Keratinocyte (primary cell): ENCODE measurements around the gene ZC3HAV1L. TPM values are rescaled to one million over a fixed set of nuclear protein-coding genes. Genes with fewer than 3 reads are reported as not detected.

Experiments
- DNase-seq: peaks from one replicate; pipeline ENCODE4 v3.0.0-alpha.2; 2011; ENCODE audit warnings: low read depth, missing footprints, low spot score
- FAIRE-seq: peaks from 2 replicates; lab custom pipeline; 2011; peaks lifted over from hg19 to GRCh38; lab: Jason Lieb, UNC
- H2AFZ ChIP-seq: 2 replicates; pipeline ENCODE4 v1.6.0; 2012; ENCODE audit warnings: low read length, control low read depth, inconsistent platforms; ENCODE audit not compliant: control insufficient read depth
- H3K27ac ChIP-seq: 2 replicates; pipeline ENCODE4 v1.5.1; 2011; ENCODE audit warnings: low read length; ENCODE audit not compliant: control insufficient read depth, insufficient read depth
- H3K27me3 ChIP-seq: 3 replicates; pipeline ENCODE4 v1.6.0; 2011; ENCODE audit warnings: low read length; ENCODE audit not compliant: control insufficient read depth, insufficient read depth; ENCODE audit errors: extremely low read depth
- H3K36me3 ChIP-seq, 2 experiments: 2 replicates in 1 of 2; 3 replicates in 1 of 2; pipeline ENCODE4 v1.5.1; 2011; ENCODE audit warnings: low read length in 2 of 2, mild to moderate bottlenecking in 1 of 2; ENCODE audit not compliant: control insufficient read depth in 2 of 2, insufficient read depth in 2 of 2; ENCODE audit errors: extremely low read depth in 1 of 2
- H3K4me1 ChIP-seq: 3 replicates; pipeline ENCODE4 v1.5.1; 2011; ENCODE audit warnings: low read length; ENCODE audit not compliant: control insufficient read depth, insufficient read depth; ENCODE audit errors: extremely low read depth
- H3K4me2 ChIP-seq: 3 replicates; pipeline ENCODE4 v1.6.0; 2011; ENCODE audit warnings: low read depth, low read length; ENCODE audit not compliant: control insufficient read depth, insufficient read depth; ENCODE audit errors: extremely low read depth
- H3K4me3 ChIP-seq, 3 experiments: fragments of 200-600 bp in 1 of 3; sonication (generic) in 1 of 3; 2 replicates in 2 of 3; 3 replicates in 1 of 3; pipeline ENCODE4 v1.5.1; 2011 to 2016; ENCODE audit warnings: low read length in 3 of 3, mild to moderate bottlenecking in 3 of 3, control low read depth in 2 of 3, inconsistent platforms in 1 of 3, low read depth in 1 of 3, mixed read lengths in 1 of 3, mixed run types in 1 of 3, moderate library complexity in 1 of 3; ENCODE audit not compliant: control insufficient read depth in 2 of 3, insufficient read depth in 2 of 3; ENCODE audit errors: extremely low read depth in 1 of 3
- H3K79me2 ChIP-seq: 2 replicates; pipeline ENCODE4 v1.6.0; 2012; ENCODE audit warnings: low read length; ENCODE audit not compliant: control insufficient read depth, insufficient read depth
- H3K9ac ChIP-seq: 3 replicates; pipeline ENCODE4 v1.6.0; 2011; ENCODE audit warnings: low read length; ENCODE audit not compliant: control insufficient read depth, insufficient read depth; ENCODE audit errors: extremely low read depth
- H3K9me1 ChIP-seq: 3 replicates; pipeline ENCODE4 v1.6.0; 2011; ENCODE audit warnings: low read length; ENCODE audit not compliant: control insufficient read depth, insufficient read depth; ENCODE audit errors: extremely low read depth
- H3K9me3 ChIP-seq: 2 replicates; pipeline ENCODE4 v1.5.1; 2012; ENCODE audit warnings: low read depth, low read length; ENCODE audit not compliant: control insufficient read depth
- H4K20me1 ChIP-seq: 3 replicates; pipeline ENCODE4 v1.6.0; 2011; ENCODE audit warnings: low read length; ENCODE audit not compliant: control insufficient read depth, insufficient read depth; ENCODE audit errors: extremely low read depth
- CTCF ChIP-seq, 3 experiments: IDR thresholded peaks in 1 of 3; conservative IDR thresholded peaks in 1 of 3; optimal IDR thresholded peaks in 1 of 3; 2 replicates in 2 of 3; 3 replicates in 1 of 3; pipeline versions ENCODE3 to v1.5.1; 2011; ENCODE audit warnings: low read length in 3 of 3, mild to moderate bottlenecking in 3 of 3, moderate library complexity in 2 of 3, control low read depth in 1 of 3, inconsistent platforms in 1 of 3; ENCODE audit not compliant: insufficient read depth in 2 of 3; ENCODE audit errors: extremely low read depth in 1 of 3
- EZH2 ChIP-seq: IDR thresholded peaks from one replicate; pipeline ENCODE4 v1.6.1; 2012; ENCODE audit warnings: inconsistent platforms, mild to moderate bottlenecking, low read length, moderate library complexity
- dilution Hi-C: fragments of 300-500 bp; cut with MboI; formaldehyde crosslinking; loops from one replicate; pipeline ENCODE4 v1.7.0; 2020; ENCODE audit warnings: low sequenced_read_pairs; ENCODE audit not compliant: extremely low pct_ligation_motif_present
- polyA plus RNA-seq, 5 experiments: library from polyadenylated mRNA; depleted of rRNA in 3 of 5; stranded (reverse) in 3 of 5; stranded (forward) in 1 of 5; unstranded in 1 of 5; fragments of >200 nt; gene quantifications; 1 replicate in 1 of 5; 2 replicates in 3 of 5; 3 replicates in 1 of 5; pipeline versions ENCODE4 v1.2.1 to v1.2.3, GENCODE V29; 2011 to 2012; ENCODE audit warnings: missing spikeins in 2 of 5, low read depth in 1 of 5, low replicate concordance in 1 of 5

The ZC3HAV1L gene
- polyA plus RNA-seq, 1 donor (not counting 4 experiments of a cell fraction or from before 2014, with no cell fraction given): 7.9 TPM

GRCh38 chr7:139060695-139061237, 24.9 kb upstream of the ZC3HAV1L start:
- TF ChIP-seq CTCF (optimal IDR thresholded peaks at IDR 0.05 in 1 of 3, IDR thresholded peaks at IDR 0.05 in 1 of 3, conservative IDR thresholded peaks at IDR 0.05 in 1 of 3; ENCODE audit: extremely low read depth in 1 of 3, insufficient read depth in 2 of 3, low read length in 3 of 3) (no peak), EZH2 (no peak)
- H3K79me2 ChIP-seq: no peaks in the 10 kb centered on the region
- H3K9me1 ChIP-seq: no peaks in the 10 kb centered on the region
- H3K4me2 ChIP-seq: no peak overlapping the region
- no peaks in the 10 kb centered on the region for H3K9me3 ChIP-seq
- H3K36me3 ChIP-seq: peaks cover 28 to 39% of the 10 kb centered on the region in 2 experiments
- dilution Hi-C loops: no loop called here
- DNase-seq: no peak
- no peak for FAIRE-seq
- H3K4me3 ChIP-seq: no peak overlapping the region
- no peak overlapping the region for H3K9ac ChIP-seq
- no peaks in the 10 kb centered on the region for H4K20me1 ChIP-seq
- H3K27me3 ChIP-seq: no peaks in the 10 kb centered on the region
- H3K4me1 ChIP-seq: no peaks in the 10 kb centered on the region
- no peak overlapping the region for H3K27ac ChIP-seq
- H2AFZ ChIP-seq: no peak overlapping the region

- FAIRE-seq (no peak), DNase-seq (no peak)
- no peak overlapping the region for H2AFZ ChIP-seq
- peaks cover 29 to 35% of the 10 kb centered on the region in 2 experiments for H3K36me3 ChIP-seq
- no peaks in the 10 kb centered on the region for H3K9me1 ChIP-seq
- no peak overlapping the region for H3K4me3 ChIP-seq
- H4K20me1 ChIP-seq: no peaks in the 10 kb centered on the region
- H3K9ac ChIP-seq: no peak overlapping the region
- H3K4me1 ChIP-seq: no peaks in the 10 kb centered on the region
- TF ChIP-seq EZH2: no peak
- no peak for TF ChIP-seq CTCF (optimal IDR thresholded peaks at IDR 0.05 in 1 of 3, IDR thresholded peaks at IDR 0.05 in 1 of 3, conservative IDR thresholded peaks at IDR 0.05 in 1 of 3; ENCODE audit: extremely low read depth in 1 of 3, insufficient read depth in 2 of 3, low read length in 3 of 3)
- H3K27ac ChIP-seq: no peak overlapping the region
- no peak overlapping the region for H3K4me2 ChIP-seq
- dilution Hi-C loops: no loop called here
- no peaks in the 10 kb centered on the region for H3K79me2 ChIP-seq
- no peaks in the 10 kb centered on the region for H3K27me3 ChIP-seq
- no peaks in the 10 kb centered on the region for H3K9me3 ChIP-seq
Observed at GRCh38 chr7:139059905-139060304, 24.1 kb upstream of the ZC3HAV1L start.
